M059J (cell line): ENCODE data around the gene RTKN. TPM values are rescaled to one million over a fixed set of nuclear protein-coding genes. Genes with fewer than 3 reads are reported as not detected.

ENCODE experiments used
- DNase-seq: peaks from one replicate; pipeline ENCODE4 v3.0.0-alpha.2; 2012; ENCODE audit warnings: low read depth
- total RNA-seq: library from RNA; depleted of rRNA; stranded (reverse); fragments of >200 nt; shearing (Covaris generic); gene quantifications from 2 replicates; pipeline ENCODE4 v1.2.3, GENCODE V29; 2014

RTKN gene
- total RNA-seq, 1 experiment from 2014 or later, result 12.1 TPM

DNA sequence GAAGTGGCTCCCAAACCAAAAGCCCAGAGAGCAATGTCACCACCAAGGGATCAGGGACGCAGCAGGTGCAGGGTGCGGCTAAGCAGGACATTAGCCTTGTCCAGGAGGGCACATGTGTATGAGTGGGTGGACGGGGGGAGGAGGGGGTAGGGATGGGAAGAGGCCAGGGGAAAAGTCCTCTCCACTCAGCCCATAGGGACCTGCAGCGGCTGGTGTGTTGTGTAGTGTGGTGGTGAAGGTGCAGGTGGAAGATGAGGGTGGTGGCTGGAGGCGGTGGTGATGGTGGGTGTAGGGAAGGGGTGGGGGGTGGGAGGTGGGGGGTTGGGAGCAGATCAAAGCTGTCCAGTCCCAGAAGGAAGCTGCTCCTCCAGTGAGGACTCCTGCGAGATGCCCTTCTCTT lies 24.0 kb downstream of the RTKN start:
- no peak for DNase-seq

DNA sequence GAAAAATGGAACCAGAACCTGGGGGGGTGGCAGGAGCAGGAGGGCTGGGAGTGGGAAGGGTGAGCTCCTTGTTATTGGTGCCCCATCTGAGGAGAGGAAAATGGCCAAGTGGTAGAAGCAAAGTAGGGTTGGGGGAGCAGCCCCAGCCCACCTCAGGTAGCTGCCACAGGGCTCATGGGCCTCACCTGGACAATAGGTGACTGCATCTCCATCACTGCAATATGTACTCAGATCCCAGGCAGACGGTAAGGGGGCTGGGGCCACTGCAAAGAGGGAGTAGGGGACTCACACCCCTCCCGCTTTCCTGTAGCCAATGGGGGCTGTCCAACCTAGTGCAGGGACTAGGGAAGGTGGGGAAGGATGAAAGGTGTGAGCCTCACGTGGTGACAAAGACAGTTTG lies 24.5 kb downstream of the RTKN start:
- no peak for DNase-seq

DNA sequence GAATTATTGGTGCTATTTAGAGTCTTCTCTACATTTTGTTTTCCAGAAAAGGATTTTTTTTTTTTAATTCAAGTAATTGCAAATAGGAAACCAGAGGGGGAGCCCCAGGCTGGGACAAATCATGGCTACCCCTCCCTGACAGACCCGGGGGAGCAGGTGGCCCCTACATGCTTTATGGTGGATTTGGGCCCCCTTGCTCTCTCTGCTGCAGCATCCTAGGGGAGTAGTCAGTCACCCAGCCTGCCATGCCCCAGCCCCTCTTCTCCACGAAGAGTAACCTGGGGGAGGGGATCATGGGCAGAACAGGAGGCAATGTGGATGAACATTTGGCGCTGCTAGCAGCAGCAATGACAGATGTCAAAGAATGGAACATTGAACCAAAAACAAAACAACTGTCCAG lies 25.0 kb downstream of the RTKN start:
- no peak for DNase-seq

DNA sequence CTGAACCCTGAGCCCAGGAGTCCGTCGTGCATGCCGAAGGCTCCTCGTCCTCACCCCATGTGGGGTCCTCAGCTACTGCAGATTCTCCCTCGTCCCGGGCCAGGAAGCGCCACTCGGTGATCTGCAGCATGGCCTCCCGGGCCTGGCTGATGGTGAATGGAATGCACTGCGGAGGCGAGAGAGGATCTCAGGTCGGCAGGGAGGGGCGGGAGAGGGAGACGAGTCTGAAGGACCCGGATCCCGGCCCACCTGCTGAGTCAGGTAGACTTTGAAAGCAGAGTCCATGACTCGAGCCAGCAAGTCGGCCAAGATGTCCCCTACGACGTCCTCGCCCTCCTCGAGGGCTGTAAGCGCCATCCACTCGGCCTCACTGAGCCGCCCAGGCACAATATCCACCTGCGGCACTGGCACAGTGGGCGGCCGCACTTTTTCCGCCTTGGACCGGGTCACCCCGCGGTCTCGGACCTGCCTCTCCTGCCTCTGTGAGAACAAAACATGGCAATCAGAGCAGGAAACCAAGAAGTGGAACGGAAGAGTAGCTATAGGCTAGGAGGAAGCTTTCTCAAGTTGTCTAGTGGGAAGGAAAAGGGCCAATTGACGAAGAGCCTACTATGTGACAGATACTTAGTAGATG lies 25.9 kb downstream of the RTKN start:
- DNase-seq, result no peak

DNA sequence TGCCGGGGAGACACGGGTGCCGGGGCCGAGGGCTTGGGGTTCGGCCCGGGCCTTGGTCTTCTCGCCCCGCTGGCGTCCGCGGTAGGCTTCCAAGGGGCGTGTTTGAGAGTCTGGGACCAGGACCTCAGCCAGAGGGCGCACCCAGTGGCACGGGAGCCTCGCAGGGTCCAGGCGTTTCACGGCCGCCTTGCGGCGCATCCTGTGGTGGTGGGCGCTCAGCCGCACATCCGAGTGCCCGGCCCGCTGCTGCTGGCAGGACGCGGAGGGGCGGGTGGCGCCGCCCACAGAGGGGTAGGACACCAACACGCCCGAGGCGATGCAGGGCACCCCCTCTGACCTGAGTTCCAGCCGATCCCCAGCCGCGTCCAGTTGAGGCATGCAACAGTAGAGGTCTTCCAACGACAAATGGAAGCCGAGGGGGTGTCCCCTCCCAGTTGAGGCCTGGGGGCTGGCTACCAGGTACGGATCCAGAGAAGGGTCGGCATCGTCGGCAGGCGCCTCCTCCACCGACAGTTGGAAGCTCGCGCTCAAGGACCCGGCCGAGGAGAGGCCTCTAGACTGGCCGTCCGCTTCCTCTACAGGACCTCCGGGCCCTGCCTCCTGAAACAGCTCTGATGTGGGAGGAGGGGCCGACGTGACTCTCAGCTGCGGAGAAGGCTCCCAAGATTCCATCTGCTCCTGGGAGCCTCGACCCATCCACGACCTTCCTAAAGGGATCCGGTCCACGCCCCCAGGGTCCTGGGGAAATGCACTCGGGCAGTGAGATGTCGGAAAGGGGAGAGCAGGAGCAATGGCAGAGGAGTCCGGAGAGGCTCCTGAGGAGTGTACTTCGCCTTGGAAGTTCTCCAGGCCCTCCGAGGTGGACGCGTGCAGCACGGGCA lies 26.6 kb downstream of the RTKN start:
- peak; percentile 27 for DNase-seq

DNA sequence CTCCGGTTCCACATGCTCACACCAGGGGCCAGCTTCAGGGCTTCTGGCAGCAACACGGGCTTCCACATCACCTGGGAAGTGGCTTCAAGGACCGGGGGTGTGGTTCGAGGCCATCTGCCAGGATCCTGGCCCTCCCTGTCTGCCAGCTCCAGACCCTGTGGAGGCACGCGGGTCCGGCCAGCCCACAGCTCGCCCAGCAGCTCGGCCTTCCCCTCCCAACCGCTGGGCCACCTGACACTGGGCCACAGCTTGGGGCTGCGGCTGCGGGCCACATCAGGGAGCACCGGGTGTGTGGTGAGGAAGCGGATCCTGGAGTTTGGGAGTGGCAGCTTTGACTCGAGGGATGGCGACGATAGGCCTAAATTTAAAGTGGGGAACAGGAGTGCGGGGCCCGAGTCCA lies 27.3 kb downstream of the RTKN start:
- DNase-seq, result no peak

DNA sequence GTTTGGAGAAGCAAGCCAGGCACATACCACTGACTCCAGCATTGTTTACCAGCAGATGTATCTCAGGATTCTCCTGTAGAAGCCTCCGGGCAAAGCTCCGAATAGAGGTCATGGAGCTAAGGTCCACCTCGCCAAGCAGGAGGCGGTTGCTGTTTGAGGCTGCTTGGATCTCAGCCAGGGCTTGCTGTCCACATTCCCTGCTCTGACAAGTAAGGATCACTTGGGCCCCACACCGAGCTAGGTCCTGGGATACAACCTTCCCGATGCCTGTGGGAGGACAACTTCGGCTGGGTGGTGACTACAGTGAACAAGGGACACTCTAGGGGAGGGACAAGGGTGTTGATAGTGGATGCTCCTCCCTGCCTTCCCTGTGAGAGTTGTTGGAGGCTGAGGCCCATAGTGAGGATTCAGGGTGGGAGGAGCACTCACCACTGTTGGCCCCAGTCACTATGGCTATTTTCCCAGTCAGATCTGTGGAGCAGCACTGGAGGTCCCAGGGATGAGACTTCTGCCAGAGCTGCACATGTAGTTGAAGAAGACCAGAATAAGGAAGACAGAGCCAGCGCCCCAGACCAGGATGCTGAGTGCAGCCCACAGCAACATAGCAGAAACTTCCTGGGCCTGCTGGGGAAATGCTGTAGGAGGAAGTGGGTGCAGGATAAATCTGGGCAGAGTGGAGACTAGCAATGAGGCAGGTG lies 28.6 kb downstream of the RTKN start:
- DNase-seq, result no peak

DNA sequence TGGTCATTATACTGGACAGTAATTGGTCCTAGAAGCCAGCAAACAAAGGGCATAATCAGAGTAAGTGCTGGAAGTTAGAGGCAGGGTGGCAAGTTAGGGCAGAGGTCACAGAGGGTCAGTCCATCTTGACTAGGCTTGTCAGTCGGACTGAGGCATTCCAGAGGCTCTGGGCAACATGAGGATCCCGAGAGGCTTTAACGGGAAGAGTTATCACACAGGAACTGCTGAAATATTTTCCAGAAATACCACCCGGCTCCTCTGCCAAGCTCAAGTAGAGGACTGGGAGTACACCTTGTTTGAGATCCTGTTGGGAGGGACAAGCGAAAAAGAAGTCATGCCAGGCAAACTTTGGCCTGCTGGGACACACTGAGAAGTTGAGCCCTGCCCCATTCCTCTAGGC lies 34.1 kb downstream of the RTKN start:
- no peak for DNase-seq

DNA sequence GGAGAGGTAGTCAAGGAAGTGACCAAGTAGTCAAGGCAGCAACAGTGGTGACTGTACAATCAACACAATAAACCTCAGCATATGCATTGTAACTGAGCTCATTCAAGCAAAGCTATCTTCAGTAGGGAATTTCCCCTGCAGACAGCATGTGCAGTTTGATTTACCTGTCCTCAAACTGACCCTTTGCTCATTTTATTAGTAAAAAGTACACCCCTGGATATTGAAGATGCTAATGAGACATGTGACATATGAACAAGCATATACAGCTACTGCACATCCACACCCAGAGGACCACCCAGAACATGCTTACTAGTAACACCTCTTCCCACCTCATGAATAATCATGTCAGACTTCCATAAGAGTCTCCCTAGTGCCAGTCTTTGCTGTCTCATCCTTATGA lies 35.7 kb downstream of the RTKN start:
- peak; percentile 77 for DNase-seq

DNA sequence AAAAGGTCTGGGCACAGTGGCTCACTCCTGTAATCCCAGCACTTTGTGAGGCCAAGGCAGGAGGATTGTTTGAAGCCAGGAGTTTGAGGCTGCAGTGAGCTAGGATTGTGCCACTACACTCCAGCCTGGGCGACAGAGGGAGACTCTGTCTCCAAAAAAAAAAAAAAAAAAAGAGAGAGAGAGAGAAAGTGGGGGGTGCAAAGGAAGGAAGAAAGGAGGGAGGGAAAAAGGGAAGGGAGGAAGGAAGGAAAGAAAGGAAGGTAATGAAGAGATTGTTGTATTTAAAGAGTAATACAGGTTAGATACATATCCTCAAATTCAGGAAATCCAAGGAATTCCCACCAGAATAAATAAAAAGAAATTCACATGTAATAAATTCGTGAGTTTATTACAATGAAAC lies 39.8 kb downstream of the RTKN start:
- DNase-seq, result no peak

DNA sequence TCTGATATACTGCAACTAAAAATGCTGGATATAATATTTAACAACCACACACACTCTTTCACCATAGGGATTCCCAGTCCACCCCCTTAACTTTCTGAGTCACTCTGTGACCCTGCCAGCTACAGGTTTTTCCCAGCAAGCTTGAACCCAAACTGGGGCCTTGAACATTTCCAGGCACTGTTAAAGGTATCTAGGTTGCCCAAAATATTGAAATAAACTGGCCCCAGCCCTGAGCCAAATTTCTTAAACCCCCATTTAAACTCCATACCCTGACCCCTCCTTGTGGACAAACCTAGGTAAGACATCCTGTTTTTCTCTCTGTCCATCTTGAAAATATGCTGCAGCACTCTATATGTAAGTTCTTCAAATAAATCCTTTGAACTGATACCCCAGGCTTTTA lies 42.0 kb downstream of the RTKN start:
- DNase-seq, result peak; percentile 22

DNA sequence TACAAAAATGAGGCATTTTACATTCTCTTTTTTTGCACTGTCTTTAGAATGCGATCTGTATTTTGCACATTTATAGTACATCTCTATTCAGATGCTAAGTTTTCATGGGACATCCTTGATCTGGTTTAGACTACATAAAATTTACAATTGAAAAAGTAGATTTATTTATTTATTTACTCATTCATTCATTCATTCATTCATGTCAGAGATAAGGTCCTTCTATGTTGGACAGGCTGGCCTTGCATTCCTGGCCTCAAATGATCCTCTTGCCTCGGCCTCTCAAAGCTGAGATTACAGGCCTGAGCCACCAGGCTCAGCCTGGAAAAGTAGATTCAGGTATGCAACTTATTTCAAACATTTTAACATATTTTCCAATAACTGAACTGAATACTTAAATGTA lies 45.6 kb downstream of the RTKN start:
- no peak for DNase-seq

DNA sequence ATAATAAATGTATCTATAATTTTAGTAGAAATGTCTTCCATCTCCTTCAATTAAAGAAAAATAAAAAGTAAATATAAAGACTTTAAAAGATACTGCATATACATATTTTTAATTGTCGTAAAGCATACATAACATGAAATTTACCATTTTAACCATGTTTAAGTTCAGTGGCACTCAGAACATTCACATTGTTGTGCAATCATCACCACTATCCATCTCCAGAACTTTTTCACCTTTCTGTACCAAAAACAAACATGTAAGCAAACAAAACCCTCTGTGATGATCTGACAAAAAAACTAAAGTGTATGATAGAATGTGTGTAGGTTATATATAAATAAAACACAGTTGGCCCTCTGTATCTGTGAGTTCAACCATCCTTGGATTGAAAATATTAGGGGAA lies 48.2 kb downstream of the RTKN start:
- DNase-seq, result no peak

DNA sequence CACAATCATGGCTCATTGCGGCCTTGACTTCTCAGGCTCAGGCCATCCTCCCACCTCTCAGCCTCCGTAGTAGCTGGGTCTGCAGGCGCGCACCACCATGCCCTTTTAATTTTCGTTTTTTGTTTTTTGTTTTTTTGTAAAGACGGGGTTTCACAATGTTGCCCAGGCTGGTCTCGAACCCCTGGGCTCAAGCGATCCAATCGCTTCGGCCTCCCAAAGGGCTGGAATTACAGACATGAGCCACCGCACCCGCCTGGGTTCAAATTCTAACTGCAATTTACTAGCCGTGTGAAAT lies 49.3 kb downstream of the RTKN start:
- DNase-seq, result no peak

DNA sequence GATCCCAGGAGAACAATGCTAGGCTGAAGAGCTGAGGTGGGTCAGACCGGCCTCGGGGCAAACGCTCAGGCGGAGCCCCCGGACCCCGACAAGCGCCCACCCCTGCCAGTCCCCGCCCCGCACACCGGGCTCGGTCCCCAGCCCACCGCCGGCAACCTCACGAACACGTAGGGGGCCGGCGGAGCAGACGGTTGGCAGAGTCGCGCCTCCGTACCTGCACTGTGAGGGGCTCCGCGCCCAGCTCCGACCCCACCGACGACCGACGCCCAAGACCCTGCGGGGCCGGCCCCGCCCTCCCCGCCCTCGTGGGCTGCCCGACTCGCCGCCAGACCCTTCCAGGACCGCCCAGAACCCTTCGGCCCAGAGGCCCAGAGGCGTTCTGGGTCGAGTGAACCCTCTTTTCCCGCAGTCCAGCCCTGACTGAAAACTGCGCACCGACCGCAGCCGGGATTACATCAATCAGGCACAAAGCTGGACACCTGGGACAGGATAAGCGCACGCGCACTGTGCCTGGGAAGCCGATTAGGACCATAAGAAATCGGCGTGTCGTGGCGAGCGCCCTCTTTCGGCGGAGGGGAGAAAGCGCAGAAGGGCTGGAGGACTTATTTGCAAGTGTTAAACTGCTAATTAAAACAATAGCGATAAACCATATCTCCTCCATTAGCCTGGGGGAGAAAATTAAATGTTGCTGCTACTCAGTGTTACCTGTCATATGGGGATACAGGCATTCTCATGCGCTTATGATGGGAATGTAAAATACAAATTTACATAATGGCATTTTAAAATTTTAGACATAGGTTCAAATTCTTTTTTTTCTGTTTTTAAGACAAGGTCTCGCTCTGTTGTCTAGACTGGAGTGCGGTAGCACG lies 49.9 kb downstream of the RTKN start:
- DNase-seq, result peak; percentile 77

DNA sequence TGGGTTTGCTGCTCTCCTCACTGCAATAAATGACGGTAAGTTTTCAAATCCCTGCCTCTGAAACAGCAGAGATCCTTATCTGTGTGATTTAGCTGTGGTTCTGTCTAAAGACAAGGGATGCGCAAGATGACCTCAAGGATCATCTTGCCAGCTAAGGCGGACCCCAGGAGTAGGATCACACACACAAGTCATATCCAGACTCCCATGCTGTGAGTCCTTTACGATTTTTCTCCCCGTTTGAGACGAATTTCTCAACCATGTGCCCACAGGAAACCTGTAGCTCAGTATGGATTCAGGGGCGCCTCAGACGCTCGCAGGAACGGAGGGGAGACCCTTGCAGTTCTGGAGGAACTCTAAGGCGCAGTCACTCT lies 50.5 kb downstream of the RTKN start:
- DNase-seq, result peak; percentile 45

DNA sequence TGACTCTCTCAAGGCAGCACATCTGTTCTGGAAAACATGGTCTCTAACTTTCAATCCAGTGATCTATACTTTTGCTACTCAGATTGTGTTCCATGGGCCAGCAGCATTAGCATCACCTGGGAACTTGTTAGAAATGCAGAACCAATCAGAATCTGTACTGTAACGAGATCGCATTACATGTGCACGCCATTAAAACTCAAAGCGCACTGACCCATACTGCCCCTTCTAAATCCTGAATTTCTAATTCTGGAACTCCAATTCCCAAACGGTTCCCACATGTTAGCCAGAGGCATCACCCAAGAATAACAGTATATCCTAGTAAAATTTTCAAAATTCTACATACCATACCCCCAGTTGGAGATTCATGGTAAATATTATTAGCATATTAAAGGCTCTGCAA lies 51.1 kb downstream of the RTKN start:
- DNase-seq, result no peak

DNA sequence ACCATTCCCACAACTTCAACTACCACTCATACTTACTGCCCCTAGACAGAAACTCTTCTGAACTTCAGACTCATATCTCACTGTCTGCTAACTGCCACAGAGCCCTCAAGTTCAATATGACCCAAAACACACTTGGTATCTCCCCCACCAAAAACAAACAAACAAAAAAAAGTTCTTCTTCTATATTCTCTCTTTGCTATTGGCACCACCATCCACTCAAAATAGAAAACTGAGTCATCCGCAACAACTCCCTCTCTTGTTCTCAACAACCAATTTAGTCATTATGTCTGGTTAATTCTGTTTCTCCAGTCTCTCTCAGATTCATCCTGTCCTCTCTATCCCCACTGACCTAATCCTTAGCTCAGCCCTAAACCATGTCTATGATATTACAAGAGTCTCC lies 54.4 kb downstream of the RTKN start:
- peak; percentile 10 for DNase-seq

DNA sequence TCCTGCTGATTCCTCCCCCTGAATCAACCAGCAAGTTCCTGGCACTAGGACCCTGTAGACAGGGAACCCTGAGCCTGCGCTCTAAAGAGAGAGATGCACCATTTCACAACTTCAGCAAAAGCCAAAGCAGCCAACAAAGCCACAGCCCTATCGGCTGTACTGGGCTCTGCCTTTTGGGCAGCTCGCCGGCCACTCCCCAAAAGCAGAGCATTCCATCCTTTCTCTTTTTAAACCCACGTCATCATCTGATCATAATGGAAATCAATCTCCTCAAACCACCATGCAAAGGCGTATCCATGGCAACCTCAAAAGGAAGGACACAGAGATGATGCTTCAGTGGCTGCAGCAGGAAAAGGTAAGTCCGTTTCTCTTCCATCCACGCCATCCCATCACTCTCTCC lies 56.3 kb downstream of the RTKN start:
- no peak for DNase-seq

DNA sequence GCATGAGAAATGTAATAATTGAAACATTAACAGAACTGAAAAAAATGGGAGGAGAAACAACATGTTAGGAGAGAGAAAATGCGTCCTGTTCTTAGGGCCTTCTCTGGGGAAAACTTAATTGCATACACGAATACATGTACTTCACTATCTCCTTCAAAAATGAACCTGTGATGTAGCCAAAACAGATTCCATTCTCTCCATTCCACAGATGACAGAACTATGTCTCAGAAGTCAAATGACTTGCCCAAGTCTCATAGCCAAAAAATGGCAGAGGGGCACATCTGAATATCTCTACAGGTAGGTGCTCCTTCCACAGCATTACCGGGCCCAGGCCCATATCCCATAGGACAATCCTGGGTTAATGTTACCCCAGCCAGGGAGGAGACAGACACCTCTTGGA lies 57.7 kb downstream of the RTKN start:
- no peak for DNase-seq

DNA sequence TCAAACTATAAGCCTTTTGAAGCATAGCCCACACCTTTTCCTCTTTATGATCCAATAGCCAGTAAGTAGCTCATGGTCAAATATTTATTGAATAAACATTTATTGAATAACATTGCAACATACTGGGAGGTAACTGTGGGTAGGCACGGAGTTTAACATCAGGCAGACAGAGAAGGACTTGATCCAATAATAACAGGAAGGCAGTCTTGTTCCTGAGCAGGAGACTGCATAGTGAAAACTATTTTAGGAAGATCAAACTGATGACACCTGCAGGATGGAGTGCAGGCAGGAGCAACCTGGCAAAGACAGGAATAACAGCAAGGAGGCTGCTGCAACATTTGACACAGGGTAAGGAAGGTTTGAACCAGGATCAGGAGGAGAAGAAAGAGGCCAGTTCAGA lies 58.5 kb downstream of the RTKN start:
- no peak for DNase-seq

DNA sequence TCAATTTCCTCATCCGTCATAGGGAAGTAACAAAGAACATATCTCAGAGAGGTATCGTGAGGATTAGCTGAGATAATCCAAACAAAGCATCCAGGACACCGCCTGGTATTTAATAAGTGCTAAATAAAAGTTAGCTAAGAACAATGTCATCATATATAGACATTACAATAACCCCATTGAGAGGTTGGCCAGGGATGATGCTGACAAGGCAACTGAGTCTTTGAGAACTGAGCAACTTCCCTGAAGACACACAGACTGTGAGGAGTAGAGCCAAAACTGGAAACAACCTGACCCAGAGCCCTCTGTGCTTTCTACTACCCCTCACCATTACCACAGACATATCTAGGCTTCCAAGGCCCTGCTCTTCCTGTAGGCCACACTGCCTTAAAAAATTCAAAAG lies 60.0 kb downstream of the RTKN start:
- no peak for DNase-seq
